Measurements from ENCODE around the gene UNC5B. TPM values are rescaled to one million over a fixed set of nuclear protein-coding genes. Genes with fewer than 3 reads are reported as not detected.

Gene UNC5B
- total and polyA plus RNA-seq, 2 donors from 2014 or later = 5.5 to 22.6 TPM

DNA sequence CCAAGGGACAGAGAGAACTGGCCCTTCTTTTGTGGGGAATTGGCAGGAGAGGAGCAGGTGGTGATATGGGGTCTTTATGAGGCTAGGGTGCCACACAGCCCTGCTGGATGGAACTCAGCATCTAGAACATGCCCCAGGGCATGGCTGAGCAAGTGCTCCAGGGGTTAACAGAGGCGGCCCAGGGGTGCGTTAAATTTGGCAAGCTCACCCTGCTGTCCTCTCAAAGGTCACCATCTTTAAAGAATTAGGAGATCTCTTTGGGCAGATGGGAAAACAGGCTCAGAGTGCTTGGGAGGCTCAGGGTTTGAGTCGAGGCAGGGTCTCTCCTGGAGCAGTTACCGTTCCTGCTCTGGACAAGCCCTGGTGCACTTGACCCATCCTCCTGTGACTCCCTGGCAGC lies 21.4 kb upstream of the UNC5B start:
- TF ChIP-seq, protein P1, sequence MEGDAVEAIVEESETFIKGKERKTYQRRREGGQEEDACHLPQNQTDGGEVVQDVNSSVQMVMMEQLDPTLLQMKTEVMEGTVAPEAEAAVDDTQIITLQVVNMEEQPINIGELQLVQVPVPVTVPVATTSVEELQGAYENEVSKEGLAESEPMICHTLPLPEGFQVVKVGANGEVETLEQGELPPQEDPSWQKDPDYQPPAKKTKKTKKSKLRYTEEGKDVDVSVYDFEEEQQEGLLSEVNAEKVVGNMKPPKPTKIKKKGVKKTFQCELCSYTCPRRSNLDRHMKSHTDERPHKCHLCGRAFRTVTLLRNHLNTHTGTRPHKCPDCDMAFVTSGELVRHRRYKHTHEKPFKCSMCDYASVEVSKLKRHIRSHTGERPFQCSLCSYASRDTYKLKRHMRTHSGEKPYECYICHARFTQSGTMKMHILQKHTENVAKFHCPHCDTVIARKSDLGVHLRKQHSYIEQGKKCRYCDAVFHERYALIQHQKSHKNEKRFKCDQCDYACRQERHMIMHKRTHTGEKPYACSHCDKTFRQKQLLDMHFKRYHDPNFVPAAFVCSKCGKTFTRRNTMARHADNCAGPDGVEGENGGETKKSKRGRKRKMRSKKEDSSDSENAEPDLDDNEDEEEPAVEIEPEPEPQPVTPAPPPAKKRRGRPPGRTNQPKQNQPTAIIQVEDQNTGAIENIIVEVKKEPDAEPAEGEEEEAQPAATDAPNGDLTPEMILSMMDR (IDR thresholded peaks at IDR 0.05; ENCODE audit: borderline replicate concordance, extremely low read depth, insufficient read depth) = no peak
- Histone ChIP-seq H3K9ac (ENCODE audit: low read length in 3 of 3) (no peak overlapping the region), H3K4me3 (ENCODE audit: low read length in 3 of 3) (no peak overlapping the region), H3K27ac (ENCODE audit: low read depth in 2 of 2, low read length in 2 of 2) (no peak overlapping the region), H3K36me3 (ENCODE audit: control insufficient read depth in 2 of 3, insufficient read depth in 3 of 3, low read length in 3 of 3) (no peaks in the 10 kb centered on the region), H3K4me1 (ENCODE audit: control insufficient read depth in 2 of 3, insufficient read depth in 2 of 3, low read depth in 1 of 3, low read length in 3 of 3) (peaks cover 0 to 2% (median 0%) of the 10 kb centered on the region in 3 donors), H3K27me3 (ENCODE audit: control insufficient read depth, insufficient read depth, low read length) (no peaks in the 10 kb centered on the region), H3K9me3 (ENCODE audit: control insufficient read depth in 2 of 3, insufficient read depth in 1 of 3, low read length in 3 of 3) (no peaks in the 10 kb centered on the region)
- intact Hi-C loops (cut with DNase I) = no loop called here
- DNase-seq = no peak
- FAIRE-seq = no peak

DNA sequence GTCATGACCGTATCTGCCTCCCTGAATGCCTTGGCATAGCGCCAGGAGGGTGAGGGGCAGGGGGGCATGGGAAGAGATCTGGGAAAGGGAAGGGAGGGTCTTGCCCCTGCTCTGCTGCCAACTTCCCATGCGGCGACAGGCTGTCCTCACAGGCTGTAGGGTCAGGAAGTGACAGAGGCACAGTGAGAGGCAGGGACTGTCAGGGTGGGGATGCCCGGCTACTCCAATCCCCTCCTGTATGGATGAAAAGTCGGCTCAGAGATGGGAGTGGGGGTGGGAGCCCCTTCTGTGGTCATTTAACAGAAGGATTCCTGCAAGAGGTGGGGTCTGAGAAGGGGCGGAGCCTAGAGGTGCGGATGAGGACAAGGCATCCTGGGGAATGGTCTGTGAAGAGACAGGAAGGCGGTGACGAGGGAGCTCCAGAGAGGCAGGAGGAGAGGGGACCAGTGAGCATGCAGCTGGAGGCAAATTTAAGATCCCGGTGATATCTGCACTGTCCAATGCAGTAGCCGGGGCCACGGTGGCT lies 20.8 kb upstream of the UNC5B start:
- FAIRE-seq (no peak), DNase-seq (peak in 3 of 5 donors; percentile 25 to 55 (median 50))
- H3K9me3 ChIP-seq (ENCODE audit: control insufficient read depth in 2 of 3, insufficient read depth in 1 of 3, low read length in 3 of 3) = no peaks in the 10 kb centered on the region
- H3K4me1 ChIP-seq (ENCODE audit: control insufficient read depth in 2 of 3, insufficient read depth in 2 of 3, low read depth in 1 of 3, low read length in 3 of 3) = peaks cover 0 to 2% (median 0%) of the 10 kb centered on the region in 3 donors
- TF ChIP-seq, protein P1 (IDR thresholded peaks at IDR 0.05; ENCODE audit: borderline replicate concordance, extremely low read depth, insufficient read depth) = no peak
- no peak overlapping the region for H3K4me3 ChIP-seq (ENCODE audit: low read length in 3 of 3)
- intact Hi-C loops (cut with DNase I) = no loop called here
- no peaks in the 10 kb centered on the region for H3K27me3 ChIP-seq (ENCODE audit: control insufficient read depth, insufficient read depth, low read length)
- no peak overlapping the region for H3K27ac ChIP-seq (ENCODE audit: low read depth in 2 of 2, low read length in 2 of 2)
- no peak overlapping the region for H3K9ac ChIP-seq (ENCODE audit: low read length in 3 of 3)
- no peaks in the 10 kb centered on the region for H3K36me3 ChIP-seq (ENCODE audit: control insufficient read depth in 2 of 3, insufficient read depth in 3 of 3, low read length in 3 of 3)

DNA sequence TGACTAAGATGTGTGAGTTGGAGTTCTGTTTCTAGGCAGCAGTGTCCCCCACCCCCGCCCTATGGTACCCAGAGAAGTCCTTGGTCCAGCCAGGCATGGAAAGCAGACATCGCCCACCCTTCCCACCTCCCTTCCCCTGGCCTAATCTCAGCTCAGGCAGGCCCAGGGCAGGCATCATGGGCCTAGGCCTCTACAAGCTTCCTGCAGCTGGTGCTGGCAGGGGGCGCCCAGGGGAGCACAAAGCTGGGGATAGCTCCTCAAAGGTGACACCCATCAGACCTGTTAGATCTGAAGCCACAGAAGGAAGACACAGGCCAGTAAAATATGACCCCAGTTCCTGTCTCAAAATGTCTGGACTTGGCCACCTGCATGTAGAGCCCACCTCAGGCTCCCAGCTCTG lies 18.9 kb upstream of the UNC5B start:
- TF ChIP-seq, protein P1 (IDR thresholded peaks at IDR 0.05; ENCODE audit: borderline replicate concordance, extremely low read depth, insufficient read depth) = no peak
- Histone ChIP-seq H3K36me3 (ENCODE audit: control insufficient read depth in 2 of 3, insufficient read depth in 3 of 3, low read length in 3 of 3) (no peaks in the 10 kb centered on the region), H3K27ac (ENCODE audit: low read depth in 2 of 2, low read length in 2 of 2) (no peak overlapping the region), H3K27me3 (ENCODE audit: control insufficient read depth, insufficient read depth, low read length) (no peaks in the 10 kb centered on the region), H3K4me1 (ENCODE audit: control insufficient read depth in 2 of 3, insufficient read depth in 2 of 3, low read depth in 1 of 3, low read length in 3 of 3) (peaks cover 0 to 2% (median 0%) of the 10 kb centered on the region in 3 donors), H3K9ac (ENCODE audit: low read length in 3 of 3) (no peak overlapping the region), H3K4me3 (ENCODE audit: low read length in 3 of 3) (no peak overlapping the region), H3K9me3 (ENCODE audit: control insufficient read depth in 2 of 3, insufficient read depth in 1 of 3, low read length in 3 of 3) (peaks cover 0 to 3% (median 0%) of the 10 kb centered on the region in 3 donors)
- DNase-seq (no peak), FAIRE-seq (no peak)
- intact Hi-C loops (cut with DNase I) = no loop called here

DNA sequence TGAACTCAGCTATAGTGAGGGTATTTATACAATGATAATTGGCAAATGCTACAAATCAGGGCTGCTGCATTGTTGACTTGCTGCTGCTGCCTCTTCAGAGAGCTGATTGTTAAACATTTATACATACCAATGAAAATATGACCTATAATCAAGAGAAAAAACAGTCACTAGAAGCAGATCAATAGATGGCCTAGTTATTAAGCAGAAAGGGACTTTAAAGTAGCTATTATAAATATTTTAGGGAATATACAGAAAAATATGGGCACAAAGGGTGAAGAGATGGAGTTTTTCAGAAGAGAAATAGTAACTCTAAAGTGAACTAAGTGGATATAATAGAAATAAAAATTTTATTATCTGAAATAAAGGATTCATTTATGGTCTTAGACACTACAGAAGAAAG lies 14.4 kb upstream of the UNC5B start:
- FAIRE-seq = no peak
- Histone ChIP-seq H3K36me3 (ENCODE audit: control insufficient read depth in 2 of 3, insufficient read depth in 3 of 3, low read length in 3 of 3) (no peaks in the 10 kb centered on the region), H3K27ac (ENCODE audit: low read depth in 2 of 2, low read length in 2 of 2) (no peak overlapping the region), H3K9me3 (ENCODE audit: control insufficient read depth in 2 of 3, insufficient read depth in 1 of 3, low read length in 3 of 3) (peaks cover 0 to 6% (median 0%) of the 10 kb centered on the region in 3 donors), H3K4me3 (ENCODE audit: low read length in 3 of 3) (no peak overlapping the region), H3K9ac (ENCODE audit: low read length in 3 of 3) (no peak overlapping the region), H3K27me3 (ENCODE audit: control insufficient read depth, insufficient read depth, low read length) (no peaks in the 10 kb centered on the region), H3K4me1 (ENCODE audit: control insufficient read depth in 2 of 3, insufficient read depth in 2 of 3, low read depth in 1 of 3, low read length in 3 of 3) (no peaks in the 10 kb centered on the region)
- intact Hi-C loops (cut with DNase I) = no loop called here
- DNase-seq = no peak
- TF ChIP-seq, protein P1 (IDR thresholded peaks at IDR 0.05; ENCODE audit: borderline replicate concordance, extremely low read depth, insufficient read depth) = no peak

Data from kidney (tissue), 14 donors.